CD14-positive monocyte (primary cell): Measurements from ENCODE around the gene SLC6A11. TPM values are rescaled to one million over a fixed set of nuclear protein-coding genes. Genes with fewer than 3 reads are reported as not detected.

Experiments
- DNase-seq, 3 donors: peaks; one replicate each; pipeline ENCODE4 v3.0.0-alpha.2; 2011 to 2022
- H2AFZ ChIP-seq: 2 replicates; pipeline ENCODE4 v1.6.0; 2012; ENCODE audit warnings: mild to moderate bottlenecking, low read depth, low read length, inconsistent platforms; ENCODE audit not compliant: insufficient read depth, poor library complexity, severe bottlenecking
- H3K27ac ChIP-seq, 2 donors: 1 replicate in 1 of 2; 2 replicates in 1 of 2; pipeline ENCODE4 v1.5.1; 2012 to 2013; ENCODE audit warnings: low read length in 2 of 2, control low read depth in 1 of 2, inconsistent platforms in 1 of 2, low read depth in 1 of 2, mild to moderate bottlenecking in 1 of 2
- H3K27me3 ChIP-seq, 2 donors: one replicate each; pipeline versions ENCODE4 v1.6.0 to v1.6.1; 2011 to 2013; ENCODE audit warnings: low read length in 2 of 2; ENCODE audit not compliant: control insufficient read depth in 2 of 2, insufficient read depth in 2 of 2
- H3K36me3 ChIP-seq, 2 donors: replicated peaks in 1 of 2; 1 replicate in 1 of 2; 2 replicates in 1 of 2; pipeline versions ENCODE4 v1.5.1 to v1.6.1; 2012 to 2013; ENCODE audit warnings: low read length in 2 of 2, control low read depth in 1 of 2, inconsistent platforms in 1 of 2, mild to moderate bottlenecking in 1 of 2; ENCODE audit not compliant: insufficient read depth in 2 of 2, control insufficient read depth in 1 of 2
- H3K4me1 ChIP-seq, 2 donors: 1 replicate in 1 of 2; 2 replicates in 1 of 2; pipeline versions ENCODE4 v1.5.1 to v1.6.1; 2012 to 2013; ENCODE audit warnings: low read length in 2 of 2, control low read depth in 1 of 2, inconsistent platforms in 1 of 2, mild to moderate bottlenecking in 1 of 2, moderate library complexity in 1 of 2; ENCODE audit not compliant: insufficient read depth in 2 of 2, control insufficient read depth in 1 of 2
- H3K4me2 ChIP-seq: replicated peaks from 2 replicates; pipeline ENCODE3; 2012; ENCODE audit warnings: low read length, moderate library complexity, mild to moderate bottlenecking; ENCODE audit not compliant: poor library complexity, severe bottlenecking; ENCODE audit errors: extremely low read depth
- H3K4me3 ChIP-seq, 3 experiments: fragments of 200-600 bp in 1 of 3; sonication (generic) in 1 of 3; replicated peaks in 1 of 3; 1 replicate in 2 of 3; 2 replicates in 1 of 3; pipeline ENCODE4 v1.5.1; 2011 to 2013; ENCODE audit warnings: low read length in 3 of 3, mild to moderate bottlenecking in 3 of 3, control low read depth in 2 of 3, low read depth in 2 of 3, inconsistent platforms in 1 of 3, moderate library complexity in 1 of 3
- H3K79me2 ChIP-seq: 2 replicates; pipeline ENCODE4 v1.6.0; 2012; ENCODE audit warnings: mild to moderate bottlenecking, control low read depth, inconsistent platforms, low read length, moderate library complexity; ENCODE audit not compliant: insufficient read depth
- H3K9ac ChIP-seq: 2 replicates; pipeline ENCODE4 v1.6.0; 2017; ENCODE audit warnings: low read length, mild to moderate bottlenecking; ENCODE audit not compliant: insufficient read depth, poor library complexity, severe bottlenecking
- H3K9me3 ChIP-seq, 2 donors: replicated peaks in 1 of 2; 1 replicate in 1 of 2; 2 replicates in 1 of 2; pipeline versions ENCODE4 v1.5.1 to v1.6.1; 2012 to 2013; ENCODE audit warnings: low read length in 2 of 2, control low read depth in 1 of 2; ENCODE audit not compliant: control insufficient read depth in 1 of 2, insufficient read depth in 1 of 2
- H4K20me1 ChIP-seq: 2 replicates; pipeline ENCODE4 v1.6.0; 2012; ENCODE audit warnings: mild to moderate bottlenecking, low read length, control low read depth, moderate library complexity; ENCODE audit not compliant: insufficient read depth
- H3K27ac Mint-ChIP-seq, 7 donors: one replicate each; pipeline ENCODE4 v1.8.0; 2020; ENCODE audit warnings: mild to moderate bottlenecking in 7 of 7, mixed read lengths in 7 of 7, moderate library complexity in 6 of 7, inconsistent platforms in 2 of 7
- H3K27me3 Mint-ChIP-seq, 3 donors: one replicate each; pipeline ENCODE4 v1.8.0; 2021 to 2022; ENCODE audit warnings: low read depth in 3 of 3, mild to moderate bottlenecking in 3 of 3, mixed read lengths in 3 of 3, moderate library complexity in 3 of 3, inconsistent platforms in 1 of 3
- H3K36me3 Mint-ChIP-seq, 2 donors: one replicate each; pipeline ENCODE4 v1.8.0; 2020; ENCODE audit warnings: mixed read lengths in 2 of 2, inconsistent platforms in 1 of 2, mild to moderate bottlenecking in 1 of 2
- H3K4me1 Mint-ChIP-seq: one replicate; pipeline ENCODE4 v1.8.0; 2020; ENCODE audit warnings: mild to moderate bottlenecking, mixed read lengths
- H3K4me3 Mint-ChIP-seq, 2 donors: one replicate each; pipeline ENCODE4 v1.8.0; 2020; ENCODE audit warnings: mild to moderate bottlenecking in 2 of 2, mixed read lengths in 2 of 2, moderate library complexity in 1 of 2
- H3K9me3 Mint-ChIP-seq, 7 donors: one replicate each; pipeline ENCODE4 v1.8.0; 2020 to 2022; ENCODE audit warnings: mixed read lengths in 7 of 7, mild to moderate bottlenecking in 6 of 7, moderate library complexity in 6 of 7, inconsistent platforms in 2 of 7
- CTCF ChIP-seq: fragments of 200-600 bp; IDR thresholded peaks from one replicate; pipeline ENCODE4 v1.8.0; 2022; ENCODE audit warnings: antibody characterized with exemption, mild to moderate bottlenecking
- WGBS: methylation state at CpG from one replicate; pipeline ENCODE4 v1.1.5; 2013; ENCODE audit warnings: missing lambda C conversion rate; ENCODE audit not compliant: insufficient coverage; 5-methylcytosine and 5-hydroxymethylcytosine counted together
- intact Hi-C, 2 donors: fragments of 100-400 bp; cut with micrococcal nuclease; formaldehyde crosslinking; loops; one replicate each; pipeline versions ENCODE4 v1.15.0 to v1.15.1; 2023
- polyA plus RNA-seq, 3 donors: library from polyadenylated mRNA; depleted of rRNA in 1 of 3; unstranded in 2 of 3; stranded (reverse) in 1 of 3; fragments of 300-500 nt in 2 of 3; fragments of >200 nt in 1 of 3; fragmentation: Illumina TruSeq in 2 of 3; gene quantifications; 1 replicate in 2 of 3; 2 replicates in 1 of 3; pipeline ENCODE4 v1.2.3, GENCODE V29; 2012 to 2021

Gene SLC6A11
- polyA plus RNA-seq, 3 donors: not detected

- H3K4me1 Mint-ChIP-seq: no peaks in the 10 kb centered on the region
- Histone ChIP-seq H2AFZ (no peak overlapping the region), H3K36me3 (no peaks in the 10 kb centered on the region), H3K4me2 (no peak overlapping the region), H3K4me1 (no peaks in the 10 kb centered on the region), H3K27ac (no peak overlapping the region), H3K27me3 (peaks cover 6 to 21% of the 10 kb centered on the region in 2 donors), H3K9me3 (peaks cover 0 to 3% of the 10 kb centered on the region in 2 donors), H3K4me3 (no peak overlapping the region), H3K9ac (no peak overlapping the region), H3K79me2 (no peaks in the 10 kb centered on the region), H4K20me1 (no peaks in the 10 kb centered on the region)
- peaks cover 22 to 40% (median 36%) of the 10 kb centered on the region in 3 donors for H3K27me3 Mint-ChIP-seq
- no peak overlapping the region for H3K4me3 Mint-ChIP-seq
- no peaks in the 10 kb centered on the region for H3K36me3 Mint-ChIP-seq
- intact Hi-C loops: no loop called here
- no peak overlapping the region for H3K27ac Mint-ChIP-seq
- 100% methylated on average over 1 of the region's 7 CpGs for WGBS
- no peak for TF ChIP-seq CTCF
- DNase-seq: no peak
- peaks cover 0 to 6% (median 2%) of the 10 kb centered on the region in 7 donors for H3K9me3 Mint-ChIP-seq
These were observed 164.3 kb downstream of the SLC6A11 start for GRCh38 chr3:10980312-10980711.

- Histone ChIP-seq H3K9me3 (peaks cover 0 to under 1% of the 10 kb centered on the region in 2 donors), H3K36me3 (no peaks in the 10 kb centered on the region), H3K27ac (no peak overlapping the region), H4K20me1 (no peaks in the 10 kb centered on the region), H3K4me3 (no peak overlapping the region), H3K4me1 (no peaks in the 10 kb centered on the region), H2AFZ (no peak overlapping the region), H3K79me2 (no peaks in the 10 kb centered on the region), H3K27me3 (peaks cover 6 to 18% of the 10 kb centered on the region in 2 donors), H3K9ac (no peak overlapping the region), H3K4me2 (no peak overlapping the region)
- Mint-ChIP-seq H3K4me1 (no peaks in the 10 kb centered on the region), H3K4me3 (no peak overlapping the region), H3K27me3 (peaks cover 22 to 40% (median 36%) of the 10 kb centered on the region in 3 donors), H3K27ac (peak overlapping the region in 2 of 7 donors; percentile 21 to 36), H3K36me3 (no peaks in the 10 kb centered on the region), H3K9me3 (peaks cover 0 to 3% (median 0%) of the 10 kb centered on the region in 7 donors)
- intact Hi-C loops: no loop called here
- no peak for TF ChIP-seq CTCF
- DNase-seq: no peak
- 83% methylated on average over 1 of the region's 3 CpGs for WGBS
These were observed 165.0 kb downstream of the SLC6A11 start for GRCh38 chr3:10981031-10981430.
